H9 (cell line): ENCODE data around the gene PAQR7. TPM values are rescaled to one million over a fixed set of nuclear protein-coding genes. Genes with fewer than 3 reads are reported as not detected.

Source experiments
- DNase-seq: peaks from one replicate; pipeline ENCODE4 v3.0.0-alpha.2; 2017
- H2AFZ ChIP-seq: one replicate; pipeline ENCODE4 v1.6.1; 2013; ENCODE audit warnings: mild to moderate bottlenecking, low read length, control low read depth, moderate library complexity
- H2AK5ac ChIP-seq: 2 replicates; pipeline ENCODE4 v1.6.1; 2013; ENCODE audit warnings: low read length, control low read depth, mixed read lengths; ENCODE audit not compliant: insufficient read length
- H2BK120ac ChIP-seq: one replicate; pipeline ENCODE4 v1.6.1; 2013; ENCODE audit warnings: low read depth, mild to moderate bottlenecking, low read length, control low read depth, inconsistent platforms; ENCODE audit not compliant: poor library complexity, severe bottlenecking
- H2BK12ac ChIP-seq: 2 replicates; pipeline ENCODE4 v1.6.1; 2013; ENCODE audit warnings: low read length, control low read depth, mixed read lengths, low read depth; ENCODE audit not compliant: insufficient read length
- H2BK15ac ChIP-seq: 2 replicates; pipeline ENCODE4 v1.6.1; 2013; ENCODE audit warnings: low read depth, low read length, control low read depth
- H2BK20ac ChIP-seq: one replicate; pipeline ENCODE4 v1.6.1; 2013; ENCODE audit warnings: low read depth, mild to moderate bottlenecking, low read length, control low read depth, inconsistent platforms; ENCODE audit not compliant: poor library complexity, severe bottlenecking
- H2BK5ac ChIP-seq: 2 replicates; pipeline ENCODE4 v1.6.1; 2013; ENCODE audit warnings: low read length, control low read depth, mixed read lengths; ENCODE audit not compliant: insufficient read length
- H3K14ac ChIP-seq: 2 replicates; pipeline ENCODE4 v1.6.1; 2013; ENCODE audit warnings: low read length, control low read depth; ENCODE audit not compliant: insufficient read depth
- H3K18ac ChIP-seq: 2 replicates; pipeline ENCODE4 v1.6.1; 2013; ENCODE audit warnings: low read depth, mild to moderate bottlenecking, mixed read lengths, low read length, control low read depth; ENCODE audit not compliant: insufficient read length
- H3K23ac ChIP-seq: 2 replicates; pipeline ENCODE4 v1.6.1; 2013; ENCODE audit warnings: low read length, control low read depth, mixed read lengths, low read depth; ENCODE audit not compliant: insufficient read length
- H3K23me2 ChIP-seq: 2 replicates; pipeline ENCODE4 v1.6.1; 2013; ENCODE audit warnings: low read depth, mild to moderate bottlenecking, mixed read lengths, low read length, control low read depth; ENCODE audit not compliant: insufficient read length, poor library complexity, severe bottlenecking
- H3K27ac ChIP-seq: 2 replicates; pipeline ENCODE4 v1.5.1; 2013; ENCODE audit warnings: low read length, control low read depth, mixed read lengths, low read depth; ENCODE audit not compliant: insufficient read length
- H3K27me3 ChIP-seq: 2 replicates; pipeline ENCODE4 v1.6.1; 2013; ENCODE audit warnings: low read length, control low read depth, inconsistent platforms; ENCODE audit not compliant: insufficient read depth
- H3K4ac ChIP-seq: 2 replicates; pipeline ENCODE4 v1.6.1; 2013; ENCODE audit warnings: low read depth, mild to moderate bottlenecking, control low read depth, inconsistent platforms, low read length, moderate library complexity
- H3K4me1 ChIP-seq: 2 replicates; pipeline ENCODE4 v1.6.1; 2013; ENCODE audit warnings: low read length, control low read depth, inconsistent platforms; ENCODE audit not compliant: insufficient read depth
- H3K4me2 ChIP-seq: 2 replicates; pipeline ENCODE4 v1.6.1; 2013; ENCODE audit warnings: low read length, control low read depth, mixed read lengths; ENCODE audit not compliant: insufficient read length, insufficient read depth
- H3K56ac ChIP-seq: 2 replicates; pipeline ENCODE4 v1.6.1; 2013; ENCODE audit warnings: low read depth, mild to moderate bottlenecking, mixed read lengths, low read length, control low read depth; ENCODE audit not compliant: insufficient read length
- H3K79me1 ChIP-seq: 2 replicates; pipeline ENCODE4 v1.6.1; 2013; ENCODE audit warnings: low read depth, mild to moderate bottlenecking, moderate library complexity, low read length, control low read depth, inconsistent platforms; ENCODE audit not compliant: insufficient read depth, poor library complexity, severe bottlenecking
- H3K79me2 ChIP-seq: 2 replicates; pipeline ENCODE4 v1.6.1; 2013; ENCODE audit warnings: low read length, control low read depth, inconsistent platforms; ENCODE audit not compliant: insufficient read depth
- H3K9ac ChIP-seq: 2 replicates; pipeline ENCODE4 v1.6.1; 2013; ENCODE audit warnings: low read length, control low read depth, mixed read lengths; ENCODE audit not compliant: insufficient read length; ENCODE audit errors: extremely low read depth
- H3K9me3 ChIP-seq: one replicate; pipeline ENCODE4 v1.6.1; 2013; ENCODE audit warnings: low read depth, low read length, inconsistent platforms; ENCODE audit not compliant: control insufficient read depth
- H3T11ph ChIP-seq: one replicate; pipeline ENCODE4 v1.6.1; 2013; ENCODE audit warnings: mild to moderate bottlenecking, low read length, control low read depth, inconsistent platforms
- H4K20me1 ChIP-seq: one replicate; pipeline ENCODE4 v1.6.1; 2013; ENCODE audit not compliant: control insufficient read depth, insufficient read length, insufficient read depth
- H4K5ac ChIP-seq: 2 replicates; pipeline ENCODE4 v1.6.1; 2013; ENCODE audit warnings: low read depth, mild to moderate bottlenecking, mixed read lengths, low read length, control low read depth; ENCODE audit not compliant: insufficient read length
- H4K8ac ChIP-seq: replicated peaks from 2 replicates; pipeline ENCODE4 v1.6.1; 2013; ENCODE audit warnings: low read length, control low read depth, mixed read lengths, low read depth; ENCODE audit not compliant: insufficient read length
- H4K91ac ChIP-seq: 2 replicates; pipeline ENCODE4 v1.6.1; 2013; ENCODE audit warnings: low read depth, mild to moderate bottlenecking, moderate library complexity, mixed read lengths, low read length, control low read depth; ENCODE audit not compliant: insufficient read length
- H3K27ac Mint-ChIP-seq, 3 experiments: 2 replicates in 2 of 3; 3 replicates in 1 of 3; pipeline ENCODE4 v1.8.0; 2020 to 2021; ENCODE audit warnings: mixed read lengths in 3 of 3, mild to moderate bottlenecking in 1 of 3, moderate library complexity in 1 of 3
- H3K27me3 Mint-ChIP-seq: 2 replicates; pipeline ENCODE4 v1.8.0; 2021; ENCODE audit warnings: low read depth, mild to moderate bottlenecking, moderate library complexity, mixed read lengths
- H3K36me3 Mint-ChIP-seq, 3 experiments: 2 replicates in 2 of 3; 3 replicates in 1 of 3; pipeline ENCODE4 v1.8.0; 2020 to 2021; ENCODE audit warnings: low read depth in 3 of 3, mixed read lengths in 3 of 3; ENCODE audit not compliant: insufficient read depth in 1 of 3
- H3K4me1 Mint-ChIP-seq, 2 experiments: 2 replicates each; pipeline ENCODE4 v1.8.0; 2020; ENCODE audit warnings: mixed read lengths in 2 of 2
- H3K4me3 Mint-ChIP-seq, 2 experiments: 2 replicates in 1 of 2; 3 replicates in 1 of 2; pipeline ENCODE4 v1.8.0; 2020 to 2021; ENCODE audit warnings: mild to moderate bottlenecking in 2 of 2, mixed read lengths in 2 of 2, moderate library complexity in 1 of 2
- H3K9me3 Mint-ChIP-seq, 2 experiments: 2 replicates in 1 of 2; 3 replicates in 1 of 2; pipeline ENCODE4 v1.8.0; 2020; ENCODE audit warnings: mild to moderate bottlenecking in 2 of 2, mixed read lengths in 2 of 2, moderate library complexity in 1 of 2
- WGBS: extraction: QIAGEN DNeasy Blood & Tissue Kit; methylation state at CpG from one replicate; pipeline ENCODE4 v1.1.7; 2013; ENCODE audit warnings: missing lambda C conversion rate, low lambda C conversion rate, mixed read lengths; ENCODE audit not compliant: insufficient read length; ENCODE audit errors: extremely low coverage; 5-methylcytosine and 5-hydroxymethylcytosine counted together
- total RNA-seq: library from RNA; stranded (reverse); gene quantifications from 2 replicates; pipeline ENCODE4 v1.2.1, GENCODE V29; 2021
- TF ChIP-seq, protein P1 (sequence below): fragments of 200-600 bp; sonication (generic); conservative IDR thresholded peaks from 3 replicates; pipeline ENCODE4 v1.8.0; 2021; ENCODE audit warnings: antibody characterized with exemption, mild to moderate bottlenecking

Gene PAQR7
- total RNA-seq, 1 experiment from 2014 or later: 6.3 TPM

- no peak for DNase-seq
- Histone ChIP-seq H3K9ac (no peak overlapping the region), H2BK12ac (no peak overlapping the region), H3K4me2 (no peak overlapping the region), H3K9me3 (no peaks in the 10 kb centered on the region), H3K4me1 (no peaks in the 10 kb centered on the region; the same call in 1 of the 2 replicates), H2AK5ac (no peak overlapping the region), H3K14ac (no peak overlapping the region), H3K4ac (no peak overlapping the region), H3K18ac (no peak overlapping the region), H3K27me3 (no peaks in the 10 kb centered on the region), H2AFZ (no peak overlapping the region), H3K79me2 (peaks cover 18% of the 10 kb centered on the region; the same call in 1 of the 2 replicates), H2BK5ac (no peak overlapping the region), H3K79me1 (peaks cover 3% of the 10 kb centered on the region), H3K23ac (no peak overlapping the region), H4K20me1 (no peaks in the 10 kb centered on the region), H2BK120ac (no peak overlapping the region), H2BK20ac (no peak overlapping the region), H2BK15ac (no peak overlapping the region), H4K5ac (no peak overlapping the region), H4K91ac (no peak overlapping the region), H3T11ph (no peak overlapping the region), H3K56ac (no peak overlapping the region), H3K27ac (no peak overlapping the region), H4K8ac (no peak overlapping the region), H3K23me2 (no peaks in the 10 kb centered on the region)
- Mint-ChIP-seq H3K27me3 (no peaks in the 10 kb centered on the region), H3K27ac (peak overlapping the region in 1 of 3 experiments; percentile 41; a peak in 2 of 7 replicates), H3K4me1 (peaks cover 49 to 57% of the 10 kb centered on the region in 2 experiments), H3K36me3 (peaks cover 41 to 64% (median 61%) of the 10 kb centered on the region in 3 experiments), H3K4me3 (no peak overlapping the region), H3K9me3 (peaks cover 0 to 1% of the 10 kb centered on the region in 2 experiments; a peak in 2 of 5 replicates)
- WGBS: no CpG with 5 or more reads among the region's 5 CpGs
- TF ChIP-seq, protein P1, sequence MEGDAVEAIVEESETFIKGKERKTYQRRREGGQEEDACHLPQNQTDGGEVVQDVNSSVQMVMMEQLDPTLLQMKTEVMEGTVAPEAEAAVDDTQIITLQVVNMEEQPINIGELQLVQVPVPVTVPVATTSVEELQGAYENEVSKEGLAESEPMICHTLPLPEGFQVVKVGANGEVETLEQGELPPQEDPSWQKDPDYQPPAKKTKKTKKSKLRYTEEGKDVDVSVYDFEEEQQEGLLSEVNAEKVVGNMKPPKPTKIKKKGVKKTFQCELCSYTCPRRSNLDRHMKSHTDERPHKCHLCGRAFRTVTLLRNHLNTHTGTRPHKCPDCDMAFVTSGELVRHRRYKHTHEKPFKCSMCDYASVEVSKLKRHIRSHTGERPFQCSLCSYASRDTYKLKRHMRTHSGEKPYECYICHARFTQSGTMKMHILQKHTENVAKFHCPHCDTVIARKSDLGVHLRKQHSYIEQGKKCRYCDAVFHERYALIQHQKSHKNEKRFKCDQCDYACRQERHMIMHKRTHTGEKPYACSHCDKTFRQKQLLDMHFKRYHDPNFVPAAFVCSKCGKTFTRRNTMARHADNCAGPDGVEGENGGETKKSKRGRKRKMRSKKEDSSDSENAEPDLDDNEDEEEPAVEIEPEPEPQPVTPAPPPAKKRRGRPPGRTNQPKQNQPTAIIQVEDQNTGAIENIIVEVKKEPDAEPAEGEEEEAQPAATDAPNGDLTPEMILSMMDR: no peak
Measured at GRCh38 chr1:25900219-25900618, 24.7 kb upstream of the PAQR7 start.
